Skeletal muscle cell (primary cell): Measurements from ENCODE around the gene FCHO1.
"Not testable (repeated sequence)": the region's sequence is repeated elsewhere in the genome, so short reads cannot be mapped to it uniquely, and the experiment has no call there.

Experiments used
- DNase-seq: peaks from one replicate; pipeline ENCODE4 v3.0.0-alpha.2; 2010; ENCODE audit warnings: low read depth
- H3K4me3 ChIP-seq: 2 replicates; pipeline ENCODE4 v1.5.1; 2011; ENCODE audit warnings: low read depth, mild to moderate bottlenecking, control low read depth, low read length, moderate library complexity

FCHO1 gene

DNA sequence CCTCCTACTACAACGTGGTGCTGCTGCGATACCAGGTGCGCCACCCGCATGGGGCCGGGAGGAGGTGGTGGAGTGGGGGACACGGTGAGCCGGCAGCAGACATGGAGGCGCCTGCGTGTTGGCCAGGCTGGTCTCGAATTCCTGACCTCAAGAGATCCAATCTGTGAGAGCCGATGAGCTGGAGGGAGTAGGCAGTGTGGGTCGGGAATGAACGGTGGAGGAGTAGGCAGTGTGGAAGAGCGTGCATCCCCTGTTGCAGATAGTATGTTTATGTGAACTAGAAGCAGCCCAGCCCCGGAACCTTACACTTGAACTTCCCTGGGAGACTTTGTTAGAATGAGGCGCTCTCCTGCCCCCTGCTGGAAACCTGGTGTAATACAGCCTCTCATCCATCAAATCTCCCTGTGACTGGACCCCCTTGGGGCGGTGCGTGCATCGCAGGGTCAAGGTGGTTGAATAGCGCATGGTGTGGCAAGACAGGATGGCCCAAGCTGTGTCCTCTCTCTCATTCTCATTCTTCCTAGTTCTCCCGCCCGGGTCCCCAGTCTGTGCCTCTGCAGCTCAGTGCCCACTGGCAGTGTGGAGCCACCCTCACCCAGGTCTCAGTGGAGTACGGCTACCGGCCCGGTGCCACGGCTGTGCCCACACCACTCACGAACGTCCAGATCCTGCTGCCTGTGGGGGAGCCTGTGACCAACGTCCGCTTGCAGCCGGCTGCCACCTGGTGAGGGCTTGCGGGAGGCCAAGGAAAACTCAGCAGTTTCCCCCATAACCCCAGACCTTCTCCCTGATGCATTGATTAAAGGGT is 33.1 kb downstream of the FCHO1 start:
- DNase-seq, result no peak
- H3K4me3 ChIP-seq, result no peak overlapping the region

- H3K4me3 ChIP-seq, result no peak overlapping the region
- DNase-seq, result no peak
These were observed 36.1 kb downstream of the FCHO1 start for GRCh38 chr19:17787274-17787913.

DNA sequence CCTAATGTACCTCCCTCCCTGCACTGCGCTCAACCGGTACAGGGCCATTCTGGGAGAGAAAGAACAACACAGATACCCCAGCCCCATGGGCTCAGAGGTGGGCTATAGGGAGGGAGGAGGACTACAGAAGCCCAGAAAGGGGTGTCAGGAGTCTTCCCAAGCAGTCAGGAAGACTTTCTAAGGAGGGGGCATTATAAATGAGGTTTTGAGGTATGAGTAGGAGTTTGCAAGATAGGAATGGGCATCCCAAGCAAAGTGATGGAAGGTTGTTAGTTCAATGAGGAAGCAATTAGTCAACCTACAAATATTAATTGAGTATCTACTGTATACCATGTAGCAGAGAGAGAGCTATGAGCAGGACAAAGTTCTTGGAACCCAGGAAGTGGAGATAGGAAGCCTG is 37.4 kb downstream of the FCHO1 start:
- no peak for DNase-seq
- H3K4me3 ChIP-seq, result no peak overlapping the region

GRCh38 chr19:17790059-17790780 is 38.9 kb downstream of the FCHO1 start:
- no peak for DNase-seq
- no peak overlapping the region for H3K4me3 ChIP-seq

- DNase-seq, result no peak
- H3K4me3 ChIP-seq, result no peak overlapping the region
These were observed 43.1 kb downstream of the FCHO1 start for GRCh38 chr19:17794412-17794730.

DNA sequence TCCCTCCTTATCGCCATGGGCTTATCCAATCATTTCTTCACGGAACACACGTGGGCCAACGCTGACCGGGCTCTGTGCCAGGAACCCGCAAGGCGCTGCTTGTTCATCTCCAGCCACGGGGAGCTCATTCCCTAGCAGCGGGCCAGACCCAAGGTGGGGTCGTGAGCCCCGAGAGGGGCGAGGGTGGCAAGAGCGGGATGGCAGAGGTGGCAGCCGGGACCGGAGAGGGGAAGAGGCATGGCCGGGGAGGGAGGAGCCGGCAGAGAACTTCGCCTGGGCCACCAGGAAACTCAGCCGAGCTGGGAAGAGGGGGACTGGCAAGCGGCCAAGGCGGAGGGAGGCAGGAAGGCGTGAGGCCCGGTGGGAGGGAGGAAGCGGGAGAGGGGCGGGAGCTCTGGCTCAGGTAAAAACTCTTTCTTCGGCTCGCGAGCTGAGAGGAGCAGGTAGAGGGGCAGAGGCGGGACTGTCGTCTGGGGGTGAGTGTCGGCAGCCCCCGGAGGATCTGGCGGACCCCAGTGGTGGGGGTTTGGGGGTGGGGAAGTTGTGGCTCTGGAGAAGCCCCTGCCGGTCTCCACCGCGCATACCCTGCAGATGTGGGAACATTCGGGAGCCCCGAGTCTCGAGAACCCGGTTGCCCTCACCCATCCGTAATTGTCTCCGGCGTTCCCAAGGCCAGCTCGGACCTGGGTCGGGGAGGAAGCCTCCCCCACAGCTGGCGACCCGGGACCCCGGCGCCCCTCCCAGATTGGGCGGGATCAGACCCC is 43.6 kb downstream of the FCHO1 start, which contains the start of gene B3GNT3:
TSS of gene B3GNT3 (plus strand) at position 408 of the 764 bp plus-strand sequence. CDS start 12,670 bp downstream, outside the sequence.
- no peak within 1 kb of the TSS for H3K4me3 ChIP-seq
- DNase-seq, result no peak

GRCh38 chr19:17795495-17795856 is 44.2 kb downstream of the FCHO1 start:
- H3K4me3 ChIP-seq, result no peak overlapping the region
- no peak for DNase-seq

- DNase-seq, result no peak
- no peak overlapping the region for H3K4me3 ChIP-seq
These were observed 44.9 kb downstream of the FCHO1 start for GRCh38 chr19:17796013-17796837.

GRCh38 chr19:17796838-17797423 is 45.7 kb downstream of the FCHO1 start:
- H3K4me3 ChIP-seq, result no peak overlapping the region
- no peak for DNase-seq

- DNase-seq, result no peak
- H3K4me3 ChIP-seq, result no peak overlapping the region
These were observed 46.3 kb downstream of the FCHO1 start for GRCh38 chr19:17797424-17798201.

GRCh38 chr19:17798599-17798998 is 47.3 kb downstream of the FCHO1 start:
- H3K4me3 ChIP-seq, DNase-seq: not testable (repeated sequence)

GRCh38 chr19:17802137-17802858 is 51.0 kb downstream of the FCHO1 start:
- H3K4me3 ChIP-seq, result no peak overlapping the region
- DNase-seq, result no peak

GRCh38 chr19:17803264-17803896 is 52.1 kb downstream of the FCHO1 start:
- H3K4me3 ChIP-seq, result no peak overlapping the region
- no peak for DNase-seq

- DNase-seq, result no peak
- no peak overlapping the region for H3K4me3 ChIP-seq
These were observed 54.1 kb downstream of the FCHO1 start for GRCh38 chr19:17805427-17805826.

GRCh38 chr19:17806945-17807344 is 55.7 kb downstream of the FCHO1 start:
- H3K4me3 ChIP-seq, result no peak overlapping the region
- DNase-seq, result no peak

GRCh38 chr19:17807731-17808316 is 56.5 kb downstream of the FCHO1 start:
- no peak for DNase-seq
- no peak overlapping the region for H3K4me3 ChIP-seq

- no peak overlapping the region for H3K4me3 ChIP-seq
- DNase-seq, result no peak
These were observed 59.8 kb downstream of the FCHO1 start for GRCh38 chr19:17811103-17811502.
